Measurements from ENCODE around the gene SIL1.

- TF ChIP-seq CTCF (IDR thresholded peaks at IDR 0.05): no peak
- no peak for TF ChIP-seq POLR2A (IDR thresholded peaks at IDR 0.05)
These were observed 296.5 kb downstream of the SIL1 start for GRCh38 chr5:138901716-138902115.
